CD4-positive, CD25-positive, alpha-beta regulatory T cell (primary cell): Measurements from ENCODE around the gene GID8. TPM values are rescaled to one million over a fixed set of nuclear protein-coding genes. Genes with fewer than 3 reads are reported as not detected.
A peak's percentile ranks its signal among the peaks of the same experiment; 100 is the strongest.

ENCODE experiments used
- ATAC-seq, 2 donors: fragments of 150-1000 bp; cut with Tn5 transposase; one replicate each; pipeline ENCODE4 v1.10.0; 2021; ENCODE audit warnings: low read depth in 2 of 2, moderate number of reproducible peaks in 2 of 2, moderate library complexity in 1 of 2
- DNase-seq, 3 donors: peaks; one replicate each; pipeline versions ENCODE4 v3.0.0 to v3.0.0-alpha.2; 2012 to 2022; ENCODE audit warnings: mixed read lengths in 1 of 3
- H3K27ac ChIP-seq: one replicate; pipeline ENCODE4 v1.7.0; 2013; ENCODE audit warnings: mild to moderate bottlenecking, low read length; ENCODE audit not compliant: insufficient read depth, poor library complexity, severe bottlenecking
- H3K27me3 ChIP-seq: one replicate; pipeline ENCODE4 v1.7.0; 2013; ENCODE audit warnings: low read length; ENCODE audit not compliant: control insufficient read depth, insufficient read depth
- H3K36me3 ChIP-seq: one replicate; pipeline ENCODE4 v1.7.0; 2013; ENCODE audit warnings: mild to moderate bottlenecking, low read length, moderate library complexity; ENCODE audit not compliant: control insufficient read depth, insufficient read depth
- H3K4me1 ChIP-seq: 2 replicates; pipeline ENCODE4 v1.7.0; 2013; ENCODE audit warnings: mild to moderate bottlenecking, low read length; ENCODE audit not compliant: insufficient read depth, control insufficient read depth, poor library complexity, severe bottlenecking
- H3K4me3 ChIP-seq: one replicate; pipeline ENCODE4 v1.7.0; 2013; ENCODE audit warnings: low read depth, mild to moderate bottlenecking, low read length, moderate library complexity
- H3K9me3 ChIP-seq, 2 experiments: 1 replicate in 1 of 2; 2 replicates in 1 of 2; pipeline ENCODE4 v1.7.0; 2013; ENCODE audit warnings: low read length in 2 of 2, mild to moderate bottlenecking in 1 of 2, moderate library complexity in 1 of 2; ENCODE audit not compliant: control insufficient read depth in 2 of 2
- H3K27ac Mint-ChIP-seq, 3 donors: one replicate each; pipeline ENCODE4 v1.8.0; 2020 to 2022; ENCODE audit warnings: mild to moderate bottlenecking in 3 of 3, mixed read lengths in 3 of 3, moderate library complexity in 2 of 3
- H3K27me3 Mint-ChIP-seq: one replicate; pipeline ENCODE4 v1.8.0; 2022; ENCODE audit warnings: mild to moderate bottlenecking, mixed read lengths
- H3K36me3 Mint-ChIP-seq: one replicate; pipeline ENCODE4 v1.8.0; 2020; ENCODE audit warnings: mixed read lengths
- H3K4me1 Mint-ChIP-seq, 4 donors: one replicate each; pipeline ENCODE4 v1.8.0; 2020 to 2022; ENCODE audit warnings: mixed read lengths in 4 of 4, mild to moderate bottlenecking in 1 of 4
- H3K4me3 Mint-ChIP-seq, 4 donors: one replicate each; pipeline ENCODE4 v1.8.0; 2020 to 2022; ENCODE audit warnings: mild to moderate bottlenecking in 4 of 4, mixed read lengths in 4 of 4, moderate library complexity in 3 of 4
- H3K9me3 Mint-ChIP-seq, 7 donors: one replicate each; pipeline ENCODE4 v1.8.0; 2020 to 2022; ENCODE audit warnings: mixed read lengths in 7 of 7, mild to moderate bottlenecking in 3 of 7, moderate library complexity in 2 of 7
- polyA plus RNA-seq, 4 donors: library from polyadenylated mRNA; unstranded; fragments of 300-500 nt; fragmentation: Illumina TruSeq; gene quantifications; one replicate each; pipeline ENCODE4 v1.2.3, GENCODE V29; 2021
- total RNA-seq: library from RNA; stranded (reverse); gene quantifications from one replicate; pipeline ENCODE4 v1.2.3, GENCODE V29; 2022

GID8 gene
- total and polyA plus RNA-seq, 5 donors from 2014 or later, result 15.5 to 31.9 (median 17.8) TPM

DNA sequence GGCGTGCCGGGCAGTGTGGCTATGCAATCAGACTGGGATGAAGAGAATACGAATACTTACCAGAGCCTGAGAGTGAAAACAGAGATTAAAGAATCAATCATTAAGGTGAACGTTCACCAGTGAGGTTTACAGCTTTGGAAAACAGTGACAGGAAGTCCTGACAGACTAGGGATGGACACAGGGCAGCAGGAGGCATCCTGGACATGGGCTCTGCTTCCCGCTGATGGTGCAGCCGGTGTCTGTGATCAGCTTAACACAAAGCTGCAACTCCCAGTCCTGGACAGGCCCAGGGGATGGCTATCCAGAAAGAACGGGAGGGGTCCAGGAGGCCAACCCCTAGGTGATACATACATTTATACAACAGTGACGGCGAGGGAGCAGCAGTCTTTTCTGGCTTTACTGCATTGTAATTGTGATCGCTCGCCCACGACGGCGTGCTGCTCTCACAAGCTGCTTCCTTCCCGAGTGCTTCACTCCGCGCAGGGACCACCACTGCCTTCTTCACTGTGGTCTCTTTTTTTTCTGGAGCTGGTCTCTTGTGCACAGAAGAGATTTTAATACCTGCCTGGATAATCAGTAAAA is 32.3 kb upstream of the GID8 start:
- peaks cover 44% of the 10 kb centered on the region for H3K36me3 Mint-ChIP-seq
- peak overlapping the region in 2 of 3 donors; percentile 37 to 40 for H3K27ac Mint-ChIP-seq
- H3K4me1 Mint-ChIP-seq, result peaks cover 8 to 24% (median 12%) of the 10 kb centered on the region in 4 donors
- ATAC-seq (no peak), DNase-seq (no peak)
- peak overlapping the region in 1 of 4 donors; percentile 21 for H3K4me3 Mint-ChIP-seq
- H3K27ac ChIP-seq, result no peak overlapping the region
- H3K36me3 ChIP-seq, result peaks cover 86% of the 10 kb centered on the region
- no peaks in the 10 kb centered on the region for H3K27me3 Mint-ChIP-seq
- peaks cover 0 to 1% (median 0%) of the 10 kb centered on the region in 7 donors for H3K9me3 Mint-ChIP-seq
- H3K27me3 ChIP-seq, result no peaks in the 10 kb centered on the region
- no peak overlapping the region for H3K4me3 ChIP-seq
- H3K4me1 ChIP-seq, result peaks cover under 1% of the 10 kb centered on the region
- H3K9me3 ChIP-seq, result no peaks in the 10 kb centered on the region

DNA sequence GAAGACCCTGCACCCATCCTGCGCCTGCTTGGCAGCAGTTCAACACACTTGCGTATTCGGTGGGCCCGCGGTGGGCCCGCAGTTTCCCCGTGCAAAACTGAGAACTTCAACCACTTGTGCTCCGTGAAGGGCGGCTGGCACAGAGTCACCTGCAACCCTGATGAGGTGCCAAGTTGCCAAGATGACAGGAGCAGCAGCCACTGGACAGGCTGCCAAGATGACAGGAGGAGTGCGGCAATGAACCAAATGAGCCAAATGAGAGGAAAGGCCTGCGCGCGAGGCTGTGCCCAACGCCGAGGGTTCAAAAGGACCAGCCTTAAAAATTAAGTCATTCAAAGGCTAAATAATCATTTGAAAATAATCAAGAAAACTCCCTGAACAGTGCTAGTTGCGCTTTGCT is 31.7 kb upstream of the GID8 start:
- Histone ChIP-seq H3K4me3 (no peak overlapping the region), H3K27ac (no peak overlapping the region), H3K4me1 (no peaks in the 10 kb centered on the region), H3K27me3 (no peaks in the 10 kb centered on the region), H3K36me3 (peaks cover 89% of the 10 kb centered on the region), H3K9me3 (no peaks in the 10 kb centered on the region)
- Mint-ChIP-seq H3K4me3 (no peak overlapping the region), H3K27ac (peak overlapping the region in 1 of 3 donors; percentile 40), H3K27me3 (no peaks in the 10 kb centered on the region), H3K4me1 (peaks cover 8 to 25% (median 10%) of the 10 kb centered on the region in 4 donors), H3K9me3 (peaks cover 0 to 1% (median 0%) of the 10 kb centered on the region in 7 donors), H3K36me3 (peaks cover 47% of the 10 kb centered on the region)
- DNase-seq (no peak), ATAC-seq (no peak)

DNA sequence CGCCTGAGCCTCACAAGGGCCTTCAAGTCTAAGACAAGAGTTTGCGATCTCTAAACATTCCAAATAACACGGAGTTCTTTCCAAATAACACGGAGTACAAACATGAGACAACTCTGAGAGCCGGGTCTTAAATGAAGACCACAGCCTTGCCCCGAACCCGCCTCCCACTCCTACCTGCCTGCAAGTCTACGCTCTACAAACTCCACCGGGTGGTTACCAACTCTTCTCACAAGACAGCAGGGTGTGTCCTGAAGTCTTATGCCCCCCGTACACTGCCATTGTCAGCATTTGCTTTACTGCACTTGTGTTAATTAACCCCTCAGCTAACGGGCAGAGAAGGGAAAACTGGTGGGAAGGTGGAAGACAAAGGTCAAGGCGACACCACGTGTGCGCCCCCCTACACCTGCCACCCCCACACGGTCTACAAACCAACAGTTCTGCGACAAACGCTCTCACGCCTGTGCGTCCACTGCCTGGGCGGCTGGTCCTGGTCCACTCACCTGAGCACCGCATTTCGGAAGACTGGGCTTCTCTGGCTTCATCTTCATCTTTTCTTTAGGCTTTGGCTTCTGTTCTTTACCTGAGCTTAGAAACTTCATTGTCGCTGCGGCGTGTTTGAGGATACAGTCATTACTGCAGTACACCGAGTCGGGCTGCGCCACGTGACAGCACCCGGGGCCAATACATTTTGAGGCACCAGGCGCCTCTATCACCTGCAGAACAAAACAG is 31.1 kb upstream of the GID8 start:
- Histone ChIP-seq H3K27ac (no peak overlapping the region), H3K4me3 (no peak overlapping the region), H3K36me3 (peaks cover 93% of the 10 kb centered on the region), H3K9me3 (no peaks in the 10 kb centered on the region), H3K27me3 (no peaks in the 10 kb centered on the region), H3K4me1 (no peaks in the 10 kb centered on the region)
- no peak overlapping the region for H3K27ac Mint-ChIP-seq
- H3K36me3 Mint-ChIP-seq, result peaks cover 47% of the 10 kb centered on the region
- no peaks in the 10 kb centered on the region for H3K27me3 Mint-ChIP-seq
- H3K9me3 Mint-ChIP-seq, result peaks cover 0 to 1% (median 0%) of the 10 kb centered on the region in 7 donors
- H3K4me3 Mint-ChIP-seq, result no peak overlapping the region
- ATAC-seq (no peak), DNase-seq (no peak)
- peaks cover 8 to 27% (median 11%) of the 10 kb centered on the region in 4 donors for H3K4me1 Mint-ChIP-seq

DNA sequence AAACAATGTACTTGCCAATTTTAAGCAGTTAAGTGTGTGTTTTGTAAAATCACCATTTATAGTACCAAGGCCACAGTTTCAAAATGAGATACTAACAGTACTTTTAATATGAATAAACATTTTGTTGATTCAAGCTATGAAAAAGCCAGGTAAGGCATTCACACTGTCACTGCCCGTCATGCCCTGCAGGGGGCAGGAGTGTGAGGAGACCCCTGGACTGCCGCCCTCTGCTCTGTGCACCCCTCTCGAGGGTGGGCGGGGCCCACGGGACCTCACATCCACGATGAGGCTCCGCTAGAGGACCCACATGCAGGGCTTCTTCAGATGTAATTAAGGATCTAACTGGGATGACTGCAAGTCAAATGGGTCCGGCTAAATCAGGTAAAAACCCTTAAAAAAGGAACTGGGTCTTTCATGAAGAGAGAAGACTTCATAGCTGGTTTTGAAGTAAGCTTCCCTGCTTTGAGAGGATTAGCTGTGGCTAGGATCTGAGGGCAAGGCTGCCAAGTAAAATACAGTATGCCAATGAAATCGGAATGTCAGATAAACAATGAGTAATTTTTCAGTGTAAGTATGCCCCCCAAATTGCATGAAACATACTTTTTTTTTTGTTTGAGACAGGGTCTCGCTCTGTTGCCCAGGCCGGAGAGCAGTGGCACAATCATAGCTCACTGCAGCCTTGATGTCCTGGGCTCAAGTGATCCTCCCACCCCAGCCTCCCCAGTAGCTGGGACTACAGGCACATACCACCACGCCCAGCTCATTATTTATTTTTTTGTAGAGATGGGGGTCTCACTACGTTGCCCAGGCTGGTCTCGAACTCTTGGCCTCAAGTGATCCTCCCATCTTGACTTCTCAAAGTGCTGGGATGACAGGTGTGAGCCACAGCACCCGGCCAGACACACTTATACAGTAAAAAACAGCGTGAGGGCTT is 30.3 kb upstream of the GID8 start:
- ATAC-seq (peak; percentile 56 to 58), DNase-seq (peak; percentile 24 to 36 (median 34))
- Histone ChIP-seq H3K4me1 (no peaks in the 10 kb centered on the region), H3K4me3 (no peak overlapping the region), H3K36me3 (peaks cover 95% of the 10 kb centered on the region), H3K9me3 (no peaks in the 10 kb centered on the region), H3K27ac (peak overlapping the region; percentile 20), H3K27me3 (no peaks in the 10 kb centered on the region)
- H3K27ac Mint-ChIP-seq, result peak overlapping the region in 1 of 3 donors; percentile 52
- H3K4me1 Mint-ChIP-seq, result peaks cover 8 to 32% (median 14%) of the 10 kb centered on the region in 4 donors
- H3K9me3 Mint-ChIP-seq, result peaks cover 0 to 1% (median 0%) of the 10 kb centered on the region in 7 donors
- H3K4me3 Mint-ChIP-seq, result peak overlapping the region in 1 of 4 donors; percentile 40
- peaks cover 47% of the 10 kb centered on the region for H3K36me3 Mint-ChIP-seq
- H3K27me3 Mint-ChIP-seq, result no peaks in the 10 kb centered on the region

DNA sequence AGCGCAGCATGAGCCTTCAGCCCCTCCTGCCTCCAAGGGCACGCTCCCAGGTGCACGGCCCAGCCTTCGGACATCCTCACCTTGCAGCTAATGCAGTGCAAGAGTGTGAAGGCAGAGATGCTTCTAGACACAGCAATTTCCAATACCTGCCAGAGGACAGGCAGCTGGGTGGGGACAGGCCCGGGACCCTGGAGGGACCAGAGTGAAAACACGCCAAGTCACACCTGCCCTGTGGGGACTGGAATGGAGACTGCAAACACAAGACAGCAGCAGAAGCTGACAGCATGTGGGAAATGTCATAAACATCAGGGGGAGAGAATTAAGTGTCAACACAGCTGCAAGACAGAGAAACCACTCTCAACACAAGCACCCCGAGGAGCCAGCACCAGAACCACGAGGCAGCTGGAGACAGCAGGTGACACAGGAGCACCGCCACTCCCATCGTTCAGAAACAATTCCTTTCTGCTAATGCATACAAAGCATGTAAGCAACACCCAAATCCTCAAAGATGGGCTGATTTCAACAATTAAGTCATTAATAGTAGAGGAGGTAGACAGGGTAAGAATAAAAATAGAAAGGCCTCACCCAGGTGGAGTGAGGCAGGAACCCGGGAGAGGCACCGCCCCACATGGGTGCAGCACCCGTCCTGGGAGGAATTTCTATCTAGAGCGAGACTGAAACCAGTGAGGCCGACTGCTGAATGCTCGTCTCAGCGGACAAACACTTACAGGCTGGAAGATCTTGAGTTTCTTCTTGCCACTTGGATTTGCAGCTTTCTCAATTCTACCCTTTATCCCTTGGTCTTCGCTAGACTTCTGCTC is 28.8 kb upstream of the GID8 start:
- no peak overlapping the region for H3K27ac Mint-ChIP-seq
- no peaks in the 10 kb centered on the region for H3K27me3 Mint-ChIP-seq
- ATAC-seq, result no peak

DNA sequence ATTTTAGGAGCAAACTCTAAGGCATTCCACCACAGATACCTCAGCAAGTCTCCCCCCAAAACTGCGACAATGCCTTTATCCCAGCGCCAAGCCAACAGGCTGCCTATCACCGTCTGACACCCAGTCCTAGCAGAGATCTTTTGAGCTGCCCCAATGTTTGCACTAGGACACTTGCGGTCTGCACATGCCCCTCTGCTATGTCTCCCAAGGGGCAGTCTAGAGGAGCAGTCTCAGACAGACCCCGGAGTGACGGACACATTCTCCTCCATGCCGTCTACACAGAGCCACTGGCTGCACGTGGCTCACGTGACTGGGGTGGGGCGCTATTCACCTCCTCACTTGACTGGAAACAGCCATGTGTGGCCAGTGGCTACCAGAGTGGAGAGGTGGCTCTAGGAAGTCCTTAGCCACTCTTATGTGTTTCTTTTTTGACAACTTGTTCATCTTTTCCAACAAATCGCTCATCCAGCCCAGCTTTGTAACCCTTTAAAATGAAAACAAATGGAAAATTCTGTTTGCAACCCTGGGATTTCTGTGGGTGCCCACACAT is 27.7 kb upstream of the GID8 start:
- no peak for ATAC-seq
- Mint-ChIP-seq H3K36me3 (peaks cover 45% of the 10 kb centered on the region), H3K4me3 (peak overlapping the region in 1 of 4 donors; percentile 31), H3K9me3 (peaks cover 0 to under 1% (median 0%) of the 10 kb centered on the region in 7 donors), H3K27ac (peak overlapping the region in 2 of 3 donors; percentile 7 to 48), H3K27me3 (no peaks in the 10 kb centered on the region), H3K4me1 (peaks cover 13 to 53% (median 24%) of the 10 kb centered on the region in 4 donors)
- peaks cover 87% of the 10 kb centered on the region for H3K36me3 ChIP-seq
- H3K9me3 ChIP-seq, result no peaks in the 10 kb centered on the region
- no peak overlapping the region for H3K27ac ChIP-seq
- H3K27me3 ChIP-seq, result no peaks in the 10 kb centered on the region
- DNase-seq, result no peak
- H3K4me3 ChIP-seq, result no peak overlapping the region
- H3K4me1 ChIP-seq, result peaks cover 16% of the 10 kb centered on the region

More for the DNA sequence above, 28.8 kb upstream of the GID8 start:
- H3K4me3 Mint-ChIP-seq, result peak overlapping the region in 1 of 4 donors; percentile 34
- peaks cover 8 to 44% (median 19%) of the 10 kb centered on the region in 4 donors for H3K4me1 Mint-ChIP-seq
- H3K4me3 ChIP-seq, result no peak overlapping the region
- no peak for DNase-seq
- peaks cover 0 to 1% (median 0%) of the 10 kb centered on the region in 7 donors for H3K9me3 Mint-ChIP-seq
- H3K4me1 ChIP-seq, result peaks cover 6% of the 10 kb centered on the region
- H3K9me3 ChIP-seq, result no peaks in the 10 kb centered on the region
- peaks cover 96% of the 10 kb centered on the region for H3K36me3 ChIP-seq
- no peaks in the 10 kb centered on the region for H3K27me3 ChIP-seq
- H3K36me3 Mint-ChIP-seq, result peaks cover 51% of the 10 kb centered on the region
- no peak overlapping the region for H3K27ac ChIP-seq
